ENCODE results near the gene CD36.

- TF ChIP-seq CTCF (IDR thresholded peaks at IDR 0.05) (no peak), POLR2A (IDR thresholded peaks at IDR 0.05) (no peak)
Observed at GRCh38 chr7:80711531-80711930, 73.1 kb downstream of the CD36 start.

All from esophagus squamous epithelium (tissue), 4 donors.